Measurements from ENCODE around the gene GABPB1.
"Not testable (repeated sequence)": the region's sequence is repeated elsewhere in the genome, so short reads cannot be mapped to it uniquely, and the experiment has no call there.

DNA sequence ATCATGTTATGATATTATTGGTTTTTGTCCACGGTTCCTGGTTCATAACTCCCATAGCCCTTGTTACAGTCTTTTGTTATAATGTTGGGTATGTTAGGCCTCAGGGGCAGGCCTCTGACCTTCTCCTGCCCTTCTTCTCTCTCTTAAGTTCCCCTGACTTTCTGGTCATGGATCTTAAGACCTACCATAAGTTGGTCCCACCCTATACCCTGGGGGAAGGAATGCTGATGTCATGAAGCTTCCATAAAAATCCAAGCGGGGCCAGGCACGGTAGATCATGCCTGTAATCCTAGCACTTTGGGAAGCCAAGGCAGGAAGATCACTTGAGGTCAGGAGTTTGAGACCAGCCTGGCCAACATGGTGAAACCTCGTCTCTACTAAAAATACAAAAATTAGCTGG lies 36.6 kb upstream of the GABPB1 start:
- not testable (repeated sequence) for TF ChIP-seq EZH2 (IDR thresholded peaks at IDR 0.05; ENCODE audit: low read length, unreplicated experiment); EZH2phosphoT487 (IDR thresholded peaks at IDR 0.05; ENCODE audit: borderline replicate concordance, low read length)
- TF ChIP-seq, protein P1, sequence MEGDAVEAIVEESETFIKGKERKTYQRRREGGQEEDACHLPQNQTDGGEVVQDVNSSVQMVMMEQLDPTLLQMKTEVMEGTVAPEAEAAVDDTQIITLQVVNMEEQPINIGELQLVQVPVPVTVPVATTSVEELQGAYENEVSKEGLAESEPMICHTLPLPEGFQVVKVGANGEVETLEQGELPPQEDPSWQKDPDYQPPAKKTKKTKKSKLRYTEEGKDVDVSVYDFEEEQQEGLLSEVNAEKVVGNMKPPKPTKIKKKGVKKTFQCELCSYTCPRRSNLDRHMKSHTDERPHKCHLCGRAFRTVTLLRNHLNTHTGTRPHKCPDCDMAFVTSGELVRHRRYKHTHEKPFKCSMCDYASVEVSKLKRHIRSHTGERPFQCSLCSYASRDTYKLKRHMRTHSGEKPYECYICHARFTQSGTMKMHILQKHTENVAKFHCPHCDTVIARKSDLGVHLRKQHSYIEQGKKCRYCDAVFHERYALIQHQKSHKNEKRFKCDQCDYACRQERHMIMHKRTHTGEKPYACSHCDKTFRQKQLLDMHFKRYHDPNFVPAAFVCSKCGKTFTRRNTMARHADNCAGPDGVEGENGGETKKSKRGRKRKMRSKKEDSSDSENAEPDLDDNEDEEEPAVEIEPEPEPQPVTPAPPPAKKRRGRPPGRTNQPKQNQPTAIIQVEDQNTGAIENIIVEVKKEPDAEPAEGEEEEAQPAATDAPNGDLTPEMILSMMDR (conservative IDR thresholded peaks at IDR 0.05; ENCODE audit: low read depth, low read length): not testable (repeated sequence)

All from PC-3 (cell line).